Limb (tissue), 2 donors: ENCODE data around the gene SSU72.
"Not testable (repeated sequence)": the region's sequence is repeated elsewhere in the genome, so short reads cannot be mapped to it uniquely, and the experiment has no call there.

Experiments used
- DNase-seq, 2 donors: peaks; one replicate each; pipeline ENCODE4 v3.0.0-alpha.2; 2016; ENCODE audit errors: extremely low spot score in 2 of 2

Gene SSU72

GRCh38 chr1:1508775-1509464 is 65.7 kb downstream of the SSU72 start:
- not testable (repeated sequence) for DNase-seq

- DNase-seq: no peak
These were observed 67.4 kb downstream of the SSU72 start for GRCh38 chr1:1507305-1507704.

- DNase-seq: not testable (repeated sequence)
These were observed 68.9 kb downstream of the SSU72 start for GRCh38 chr1:1505801-1506200.

- DNase-seq: not testable (repeated sequence)
These were observed 69.3 kb downstream of the SSU72 start for GRCh38 chr1:1505366-1505798.

GRCh38 chr1:1504777-1505365 is 69.8 kb downstream of the SSU72 start:
- peak; percentile 2 to 78 for DNase-seq

DNA sequence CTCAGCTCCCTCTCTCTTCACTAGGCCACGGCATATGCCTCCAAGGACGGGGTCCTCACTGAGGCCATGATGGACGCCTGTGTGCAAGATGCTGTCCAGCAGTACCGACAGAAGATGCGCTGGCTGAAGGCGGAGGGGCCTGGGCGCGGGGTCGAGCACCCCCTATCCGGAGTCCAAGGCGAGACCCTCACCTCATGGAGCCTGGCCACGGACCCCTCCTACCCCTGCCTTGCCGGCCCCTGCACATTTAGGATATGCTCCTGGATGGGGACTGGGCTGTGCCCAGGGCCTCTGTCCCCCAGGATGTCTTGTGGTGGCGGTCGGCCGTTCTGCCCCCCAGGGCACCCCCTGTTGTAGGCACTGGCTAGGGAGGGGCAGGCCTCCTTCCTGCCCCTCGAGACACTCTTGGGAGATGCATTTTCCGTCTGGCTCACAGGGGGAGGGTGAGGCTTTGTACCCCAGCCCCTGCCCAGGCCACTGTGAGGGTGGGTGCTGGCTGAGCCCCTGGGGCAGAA is 79.1 kb downstream of the SSU72 start:
- not testable (repeated sequence) for DNase-seq

GRCh38 chr1:1494311-1494710 is 80.4 kb downstream of the SSU72 start:
- not testable (repeated sequence) for DNase-seq
